ENCODE measurements around the gene FOS.

- TF ChIP-seq CTCF (IDR thresholded peaks at IDR 0.05) (no peak), POLR2AphosphoS5 (IDR thresholded peaks at IDR 0.05) (no peak), POLR2A (IDR thresholded peaks at IDR 0.05) (no peak)
Observed at GRCh38 chr14:75250800-75251199, 27.8 kb upstream of the FOS start.

Measured in sigmoid colon (tissue), 4 donors.